HG03520 (cell line): ENCODE data around the gene RACGAP1.
"Not testable (repeated sequence)": the region's sequence is repeated elsewhere in the genome, so short reads cannot be mapped to it uniquely, and the experiment has no call there.

Source experiments
- ATAC-seq: cut with Tn5 transposase; IDR thresholded peaks from one replicate; pipeline ENCODE4 v1.9.1; 2021; ENCODE audit warnings: mild to moderate bottlenecking, moderate library complexity; ENCODE audit not compliant: unreplicated experiment

The RACGAP1 gene

GRCh38 chr12:50032515-50032853 lies 7.2 kb upstream of the RACGAP1 start:
- no peak for ATAC-seq

DNA sequence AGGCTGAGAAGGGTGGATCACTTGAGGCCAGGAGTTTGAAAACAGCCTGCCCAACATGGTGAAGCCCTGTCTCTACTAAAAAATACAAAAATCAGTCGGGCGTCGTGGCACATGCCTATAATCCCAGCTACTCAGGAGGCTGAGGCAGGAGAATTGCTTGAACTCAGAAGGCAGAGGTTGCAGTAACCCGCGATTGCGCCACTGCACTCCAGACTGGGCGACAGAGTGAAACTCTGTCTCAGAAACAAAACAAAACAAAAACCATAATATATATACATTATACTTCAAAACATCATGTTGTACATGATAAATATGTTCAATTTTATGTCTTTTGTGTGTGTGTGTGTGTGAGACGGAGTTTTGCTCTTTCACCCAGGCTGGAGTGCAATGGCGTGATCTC lies 5.2 kb upstream of the RACGAP1 start:
- ATAC-seq, result not testable (repeated sequence)

DNA sequence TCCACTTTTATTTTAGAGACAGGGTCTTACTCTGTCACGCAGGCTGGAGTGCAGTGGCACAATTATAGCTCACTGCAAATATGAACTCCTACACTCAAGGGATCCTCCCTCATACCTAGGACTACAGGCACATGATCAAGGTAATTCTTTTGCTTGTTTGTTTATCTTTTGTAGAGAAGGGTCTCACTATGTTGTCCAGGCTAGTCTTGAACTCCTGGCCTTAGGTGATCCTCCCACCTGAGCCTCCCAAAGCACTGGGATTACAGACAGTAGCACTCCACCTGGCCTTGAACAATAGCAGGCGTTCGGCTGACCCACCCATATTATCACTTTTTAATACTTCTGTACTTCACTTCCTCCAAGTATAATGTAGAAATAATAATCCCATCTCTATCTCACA lies 1.4 kb upstream of the RACGAP1 start:
- no peak for ATAC-seq

GRCh38 chr12:50024805-50025186 lies 498 bp downstream of the RACGAP1 start:
- ATAC-seq, result no peak

GRCh38 chr12:50024227-50024626 lies 1.1 kb downstream of the RACGAP1 start:
- no peak for ATAC-seq

GRCh38 chr12:50022903-50023302 lies 2.4 kb downstream of the RACGAP1 start:
- no peak for ATAC-seq

- ATAC-seq, result no peak
Observed at GRCh38 chr12:50021031-50021430, 4.3 kb downstream of the RACGAP1 start.

DNA sequence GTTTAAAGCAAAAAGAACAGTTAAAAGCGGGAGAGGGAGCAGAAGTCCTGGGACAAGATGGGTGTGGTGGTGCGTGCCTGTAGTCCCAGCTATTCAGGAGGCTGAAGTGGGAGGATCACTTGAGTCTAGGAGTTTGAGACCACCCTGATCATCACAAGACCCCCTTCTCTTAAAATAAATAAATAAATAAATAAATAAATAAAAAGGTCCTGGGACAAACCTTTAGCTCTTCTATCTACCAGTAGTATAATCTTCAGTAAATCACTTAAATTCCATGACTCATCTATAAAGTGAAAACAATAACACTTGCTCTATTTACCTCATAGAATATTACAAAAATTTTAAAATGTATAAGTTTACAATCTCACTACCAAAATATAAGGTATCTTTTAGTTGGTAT lies 5.8 kb downstream of the RACGAP1 start:
- no peak for ATAC-seq

DNA sequence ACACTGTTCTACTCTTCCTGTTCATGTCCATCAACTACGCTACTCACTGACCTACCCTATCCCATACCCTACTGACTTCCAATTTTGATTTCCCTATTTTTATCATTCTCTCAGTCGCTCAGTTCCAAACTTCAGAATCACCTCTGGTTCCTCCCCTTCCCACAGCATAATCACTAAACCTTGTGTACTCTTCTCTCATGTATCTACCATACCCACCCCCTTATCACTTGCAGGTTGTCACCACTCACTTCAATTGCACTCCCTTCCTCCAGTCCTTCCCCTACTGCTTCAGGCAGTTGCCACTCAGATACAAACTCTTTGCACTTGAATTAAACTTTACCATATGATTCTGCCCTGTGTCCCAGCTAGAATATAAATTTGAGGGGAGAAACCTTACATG lies 6.3 kb downstream of the RACGAP1 start:
- ATAC-seq, result no peak

DNA sequence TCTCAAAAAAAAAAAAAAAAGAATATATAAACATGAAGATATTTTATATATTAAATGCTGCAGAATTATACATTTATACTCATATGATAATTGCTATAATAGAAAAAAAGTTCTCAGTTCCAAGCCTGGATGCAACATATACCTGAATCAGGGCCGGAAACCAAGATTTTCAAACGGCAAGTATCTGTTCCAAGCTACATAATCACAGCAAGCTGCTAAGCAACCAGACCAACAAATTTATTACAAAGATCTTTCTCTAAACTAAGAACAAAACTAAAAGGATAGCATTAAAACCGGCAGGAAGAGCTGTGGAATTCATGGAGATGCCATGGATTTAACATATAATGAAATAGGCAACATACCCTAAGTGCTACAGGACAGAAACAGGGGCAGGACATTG lies 7.1 kb downstream of the RACGAP1 start:
- ATAC-seq, result no peak

GRCh38 chr12:50017641-50018040 lies 7.7 kb downstream of the RACGAP1 start:
- no peak for ATAC-seq

DNA sequence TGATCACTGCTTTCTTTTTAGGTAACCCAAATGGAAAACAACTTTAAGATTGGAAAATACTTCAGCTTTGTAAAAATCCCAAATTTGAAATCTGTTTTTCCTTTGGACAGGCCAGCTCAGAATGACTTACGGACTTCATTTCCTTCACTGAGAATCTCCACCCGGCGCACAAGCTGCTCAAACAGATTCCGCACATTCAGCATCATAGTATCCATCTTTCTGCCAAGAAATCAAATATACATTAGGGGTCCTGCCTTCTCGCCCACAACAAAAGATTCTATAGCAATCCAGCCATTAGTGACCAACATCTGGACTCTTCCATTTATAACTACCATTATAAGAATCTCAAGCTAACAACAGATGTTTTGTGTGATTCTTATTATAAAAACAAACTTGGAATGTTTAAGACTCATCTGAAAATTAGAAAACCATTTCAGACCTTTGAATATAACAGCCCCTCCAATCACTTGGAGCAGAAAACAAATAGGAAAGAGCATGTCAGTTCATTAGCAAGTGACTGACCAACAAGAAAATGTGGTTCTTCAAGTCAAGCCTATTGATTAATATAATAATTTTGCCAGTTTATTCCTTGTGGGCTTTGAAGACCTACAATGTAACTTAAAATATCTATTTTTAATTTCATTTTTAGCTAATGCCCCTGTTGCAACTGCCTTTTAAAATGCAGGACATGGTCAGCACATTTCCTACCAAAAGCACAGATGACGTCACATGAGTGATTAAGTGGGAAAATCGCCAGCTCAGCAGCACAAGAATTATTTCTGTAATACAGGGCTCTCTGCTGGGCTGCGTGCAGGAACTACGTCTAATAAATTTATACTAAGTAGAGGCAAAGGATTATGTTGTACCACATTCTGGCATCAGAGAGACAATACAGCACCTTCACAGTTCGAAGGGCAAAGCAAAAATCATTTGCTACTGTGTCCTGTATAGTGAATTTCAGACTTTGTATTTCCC lies 8.5 kb downstream of the RACGAP1 start:
- ATAC-seq, result no peak

DNA sequence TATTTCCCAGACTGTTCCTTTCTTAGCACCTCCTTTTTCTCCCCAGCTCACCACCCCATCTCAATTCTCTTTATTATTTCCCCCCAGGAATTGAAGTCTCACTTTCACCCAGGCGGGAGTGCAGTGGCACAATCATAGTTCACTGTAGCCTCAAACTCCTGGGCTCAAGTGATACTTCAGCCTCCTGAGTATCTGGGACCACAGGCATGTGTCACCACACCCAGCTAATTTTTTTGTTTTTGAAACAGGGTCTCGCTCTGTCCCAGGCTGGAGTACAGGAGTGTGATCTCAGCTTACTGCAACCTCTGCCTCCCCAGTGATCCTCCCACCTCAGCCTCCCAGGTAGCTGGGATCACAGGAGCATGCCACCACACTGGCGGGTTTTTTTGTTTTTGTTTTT lies 11.0 kb downstream of the RACGAP1 start:
- no peak for ATAC-seq

DNA sequence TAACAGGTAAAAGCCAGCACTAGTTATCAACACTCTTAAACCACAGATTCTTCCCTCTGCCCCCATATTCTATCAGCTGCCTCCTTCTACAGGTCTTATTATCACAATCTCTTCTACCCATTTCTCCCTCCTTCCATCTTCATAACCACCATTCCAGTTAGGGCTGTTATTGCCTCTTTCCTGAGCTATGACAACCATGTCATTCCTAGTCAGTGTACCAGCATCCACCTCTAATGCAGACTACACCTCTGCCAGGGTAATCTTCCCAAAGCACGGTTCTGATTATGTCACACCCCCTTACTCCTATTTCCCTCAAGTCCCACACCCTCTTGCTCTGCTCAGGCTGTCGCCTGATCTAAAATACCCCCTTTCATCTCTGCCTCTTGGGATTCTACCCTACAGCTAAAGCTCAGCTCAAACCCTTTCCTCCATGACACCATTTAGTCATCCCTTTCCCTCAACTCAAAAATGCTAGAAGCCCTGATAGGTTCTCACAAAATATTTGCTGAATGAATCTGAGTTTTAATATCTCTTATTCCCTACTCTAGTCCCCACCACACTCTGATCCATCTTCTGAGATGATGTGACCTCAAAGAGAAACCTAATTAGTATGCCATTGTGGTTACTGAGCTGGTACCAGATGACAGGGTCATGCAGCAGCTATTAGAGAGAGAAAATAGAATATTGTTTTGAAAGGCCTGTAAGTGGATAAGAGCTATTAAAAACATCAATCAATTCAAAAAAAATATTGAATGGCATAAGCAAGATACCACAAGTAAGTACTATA lies 11.7 kb downstream of the RACGAP1 start:
- ATAC-seq, result no peak

GRCh38 chr12:50006754-50007442 lies 18.4 kb downstream of the RACGAP1 start:
- no peak for ATAC-seq

DNA sequence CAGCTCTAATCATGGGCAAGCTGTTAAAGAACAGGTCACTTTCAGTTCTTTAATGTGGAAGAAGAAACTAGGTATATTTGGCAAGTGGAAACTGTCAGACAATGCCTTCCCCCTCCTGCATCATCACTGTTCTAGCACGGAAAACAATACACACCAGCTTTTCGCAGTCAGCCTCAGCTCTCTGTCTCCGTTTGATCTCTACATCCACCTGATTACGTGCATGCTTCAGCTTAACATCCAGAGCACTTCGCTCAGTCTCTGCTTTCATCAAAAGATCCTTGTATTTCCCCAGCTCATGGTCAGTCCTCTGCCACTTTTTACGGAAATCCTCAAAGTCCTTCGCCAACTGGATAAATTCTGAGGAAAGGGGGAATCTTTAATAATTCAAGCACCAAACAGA lies 19.0 kb downstream of the RACGAP1 start:
- no peak for ATAC-seq

- no peak for ATAC-seq
Observed at GRCh38 chr12:50005175-50005574, 20.1 kb downstream of the RACGAP1 start.

DNA sequence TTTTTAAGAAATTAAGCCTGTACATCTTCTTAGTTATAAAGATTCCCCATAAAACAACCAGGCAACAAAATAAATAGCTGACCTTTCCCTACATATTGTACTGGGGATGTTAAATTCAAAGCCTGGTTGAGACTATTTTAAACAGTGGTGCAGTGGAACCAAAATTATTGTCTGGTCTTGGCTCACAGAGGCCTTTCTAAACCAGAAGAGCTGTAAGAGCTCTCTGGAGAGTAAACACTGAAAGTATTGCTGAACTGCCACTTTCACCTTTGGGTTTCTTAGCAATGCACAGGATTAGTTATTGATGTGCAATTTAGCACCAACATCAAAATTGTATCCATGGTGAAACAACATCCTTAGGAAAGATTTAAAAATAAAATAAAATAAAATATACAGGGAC lies 20.6 kb downstream of the RACGAP1 start:
- ATAC-seq, result no peak

DNA sequence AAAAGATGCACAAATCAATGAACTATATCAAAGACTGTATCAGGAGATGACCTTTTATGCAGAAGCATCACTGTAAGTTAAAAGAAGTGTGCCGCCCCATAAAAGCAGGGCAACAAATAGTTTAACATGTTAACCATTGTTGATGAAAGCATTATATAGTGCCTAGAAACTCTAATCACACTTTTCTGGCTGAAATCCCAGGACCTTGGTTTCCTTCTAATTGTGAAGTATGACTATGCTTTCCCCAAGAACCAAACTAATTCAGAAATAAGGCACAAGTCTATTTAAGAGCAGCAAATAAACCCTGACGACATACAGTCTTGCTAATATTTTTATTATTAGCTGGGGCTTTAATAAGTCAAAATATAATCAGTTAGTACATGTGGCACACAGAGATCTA lies 21.7 kb downstream of the RACGAP1 start:
- no peak for ATAC-seq

DNA sequence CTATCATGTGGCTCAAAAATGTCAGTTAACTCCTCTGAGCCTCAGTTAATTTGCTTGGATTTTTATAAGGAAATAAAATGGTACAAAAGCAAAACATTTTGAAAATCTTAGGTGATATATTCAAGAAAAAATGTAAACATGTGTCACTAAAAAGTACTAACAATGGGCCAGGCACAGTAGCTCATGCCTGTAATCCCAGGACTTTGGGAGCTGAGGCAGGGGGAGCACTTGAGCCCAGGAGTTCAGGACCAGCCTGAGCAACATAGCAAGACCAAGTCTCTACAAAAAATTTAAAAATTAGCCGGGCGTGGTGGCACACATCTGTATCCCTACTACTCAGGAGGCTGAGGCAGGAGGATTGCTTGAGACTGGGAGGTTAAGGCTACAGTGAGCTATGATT lies 26.8 kb downstream of the RACGAP1 start:
- no peak for ATAC-seq

GRCh38 chr12:49990273-49990672 lies 35.0 kb downstream of the RACGAP1 start:
- ATAC-seq, result no peak

DNA sequence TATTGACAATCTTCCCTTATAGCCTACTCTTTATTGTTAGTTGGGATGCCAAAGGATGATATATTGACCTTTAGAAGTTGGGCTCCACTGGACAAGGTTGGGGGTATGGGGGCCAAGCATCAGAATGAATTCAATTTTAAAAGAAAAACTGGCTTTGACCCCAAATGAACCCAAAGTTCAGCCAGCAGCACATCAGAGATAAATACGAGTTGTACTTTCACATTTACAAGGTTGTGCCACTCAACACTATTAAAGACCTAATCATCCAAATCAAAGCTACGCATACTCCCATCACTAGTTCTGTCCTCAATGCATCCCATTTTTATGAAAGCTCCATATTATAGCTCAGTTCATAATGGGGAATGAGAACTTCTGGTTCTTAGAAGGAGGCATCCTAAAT lies 35.9 kb downstream of the RACGAP1 start:
- not testable (repeated sequence) for ATAC-seq
